ENCODE results near the gene WDR5B. TPM values are rescaled to one million over a fixed set of nuclear protein-coding genes. Genes with fewer than 3 reads are reported as not detected.
"Not testable (repeated sequence)": the region's sequence is repeated elsewhere in the genome, so short reads cannot be mapped to it uniquely, and the experiment has no call there.

WDR5B gene
- total RNA-seq = 1 to 10 TPM; 5.2 to 9.2 (median 6.8) TPM

- in situ Hi-C loops (cut with MboI; ENCODE audit: low pct_unique_long_range_greater_than_20kb in 2 of 9, low sequenced_read_pairs in 9 of 9, unreplicated experiment in 9 of 9) = no loop called here
- WGBS, 10 experiments = 0 to 2% (median 0%) methylated on average over 4 to 34 of the region's 48 CpGs; no CpG with 5 or more reads in 1 of the 10 experiments
- peak; percentile 83 to 93 (median 90) for ATAC-seq (replicated peaks in 6 of 8)
- Histone ChIP-seq H3K4me3 (peak within 1 kb of the TSS; percentile 53 to 92 (median 62)), H3K4me1 (replicated peaks in 1 of 2) (peaks cover 11 to 29% of the 10 kb centered on the region in 2 donors), H3K27ac (peak within 1 kb of the TSS; percentile 92 to 94)
Measured at GRCh38 chr3:122415762-122416654, at the start of gene WDR5B. Gene WDR5B (minus strand): TSS chr3:122416062. CDS start chr3:122415528, 534 bp downstream.

DNA sequence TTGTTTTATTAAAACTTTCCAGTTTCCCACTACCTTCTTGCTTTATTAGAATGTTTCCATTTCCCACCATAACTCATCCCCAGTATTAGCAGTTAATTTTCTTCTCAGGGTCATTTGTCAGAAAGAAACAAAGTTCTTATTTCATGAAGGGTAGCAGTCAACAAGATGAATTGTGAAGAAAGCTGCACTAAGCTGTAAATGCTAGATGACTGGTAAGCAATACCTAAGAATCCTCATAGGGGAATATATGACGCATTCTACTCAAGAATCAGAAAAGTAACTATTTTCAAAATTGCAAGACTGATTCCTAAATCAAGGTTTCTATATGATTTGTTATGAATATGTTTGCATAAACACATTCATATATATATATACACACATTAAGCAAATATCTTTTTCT, 48.8 kb upstream of the WDR5B start:
- ATAC-seq (replicated peaks in 6 of 8) = no peak
- 92 to 100% (median 100%) methylated on average over 1 of the region's 1 CpG; no CpG with 5 or more reads in 3 of the 10 experiments for WGBS, 10 experiments
- Histone ChIP-seq H3K27ac (no peak overlapping the region), H3K4me1 (replicated peaks in 1 of 2) (peaks cover 5 to 10% of the 10 kb centered on the region in 2 donors), H3K4me3 (no peak overlapping the region)
- in situ Hi-C loops (cut with MboI; ENCODE audit: low pct_unique_long_range_greater_than_20kb in 2 of 9, low sequenced_read_pairs in 9 of 9, unreplicated experiment in 9 of 9) = no loop called here

DNA sequence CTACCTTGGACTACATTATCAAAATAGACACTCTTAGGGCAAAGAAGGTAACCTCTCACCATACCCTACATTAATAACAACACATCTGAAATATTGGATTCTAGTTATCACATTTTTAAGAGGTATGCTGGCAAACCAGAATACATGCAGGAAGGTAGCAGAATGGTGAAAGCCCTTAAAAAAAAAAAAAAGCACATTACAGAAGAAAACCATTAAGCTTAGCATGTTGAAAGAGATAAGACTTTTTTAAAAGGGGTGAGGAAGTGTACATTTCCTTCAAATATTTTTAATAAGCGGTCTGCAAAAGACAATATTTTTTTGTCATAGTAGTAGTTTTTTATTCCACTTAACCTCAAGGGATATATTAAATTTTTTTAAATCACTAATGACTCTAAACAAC, 46.5 kb upstream of the WDR5B start:
- in situ Hi-C loops (cut with MboI; ENCODE audit: low pct_unique_long_range_greater_than_20kb in 2 of 9, low sequenced_read_pairs in 9 of 9, unreplicated experiment in 9 of 9) = no loop called here
- no peaks in the 10 kb centered on the region for H3K4me1 ChIP-seq (replicated peaks in 1 of 2)
- no peak overlapping the region for H3K27ac ChIP-seq
- no peak for ATAC-seq (replicated peaks in 6 of 8)
- no peak overlapping the region for H3K4me3 ChIP-seq
- WGBS, 10 experiments = 89 to 100% (median 96%) methylated on average over 1 of the region's 1 CpG; no CpG with 5 or more reads in 2 of the 10 experiments

- Histone ChIP-seq H3K4me3 (no peak overlapping the region), H3K27ac (no peak overlapping the region), H3K4me1 (replicated peaks in 1 of 2) (no peaks in the 10 kb centered on the region)
- ATAC-seq (replicated peaks in 6 of 8) = no peak
- 52 to 100% (median 98%) methylated on average over 1 to 3 of the region's 3 CpGs for WGBS, 10 experiments
- in situ Hi-C loops (cut with MboI; ENCODE audit: low pct_unique_long_range_greater_than_20kb in 2 of 9, low sequenced_read_pairs in 9 of 9, unreplicated experiment in 9 of 9) = no loop called here
Measured at GRCh38 chr3:122461806-122462205, 45.9 kb upstream of the WDR5B start.

DNA sequence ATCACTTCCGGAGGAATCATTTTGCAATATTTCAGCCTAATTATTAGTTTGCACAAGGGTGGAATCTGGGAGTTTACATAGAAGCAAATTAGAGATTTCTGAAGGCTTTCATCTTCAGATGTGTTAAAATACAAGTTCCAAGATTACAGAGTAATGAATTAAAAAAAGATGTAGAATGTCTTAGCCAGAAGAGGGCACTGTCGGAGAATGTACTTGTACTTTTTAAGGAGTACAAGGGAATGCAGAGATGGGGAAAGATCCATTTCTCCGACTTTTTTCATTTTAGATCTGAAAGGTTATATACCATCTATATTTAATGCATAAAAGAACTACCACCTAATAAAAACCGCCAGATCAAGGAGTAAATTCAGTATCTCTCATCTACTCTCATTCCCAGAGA, 43.1 kb upstream of the WDR5B start:
- no peaks in the 10 kb centered on the region for H3K4me1 ChIP-seq (replicated peaks in 1 of 2)
- H3K27ac ChIP-seq = no peak overlapping the region
- H3K4me3 ChIP-seq = no peak overlapping the region
- in situ Hi-C loops (cut with MboI; ENCODE audit: low pct_unique_long_range_greater_than_20kb in 2 of 9, low sequenced_read_pairs in 9 of 9, unreplicated experiment in 9 of 9) = no loop called here
- peak in 3 of 8 experiments; percentile 53 to 62 (median 57) for ATAC-seq (replicated peaks in 6 of 8)
- whole genome bisulfite sequencing, 10 experiments = 36 to 100% (median 66%) methylated on average over 2 to 4 of the region's 4 CpGs

GRCh38 chr3:122457706-122458105, 41.8 kb upstream of the WDR5B start:
- 80 to 100% (median 100%) methylated on average over 1 to 2 of the region's 2 CpGs; no CpG with 5 or more reads in 3 of the 10 experiments for WGBS, 10 experiments
- in situ Hi-C loops (cut with MboI; ENCODE audit: low pct_unique_long_range_greater_than_20kb in 2 of 9, low sequenced_read_pairs in 9 of 9, unreplicated experiment in 9 of 9) = no loop called here
- Histone ChIP-seq H3K4me1 (replicated peaks in 1 of 2) (no peaks in the 10 kb centered on the region), H3K4me3 (no peak overlapping the region), H3K27ac (no peak overlapping the region)
- ATAC-seq (replicated peaks in 6 of 8) = no peak

DNA sequence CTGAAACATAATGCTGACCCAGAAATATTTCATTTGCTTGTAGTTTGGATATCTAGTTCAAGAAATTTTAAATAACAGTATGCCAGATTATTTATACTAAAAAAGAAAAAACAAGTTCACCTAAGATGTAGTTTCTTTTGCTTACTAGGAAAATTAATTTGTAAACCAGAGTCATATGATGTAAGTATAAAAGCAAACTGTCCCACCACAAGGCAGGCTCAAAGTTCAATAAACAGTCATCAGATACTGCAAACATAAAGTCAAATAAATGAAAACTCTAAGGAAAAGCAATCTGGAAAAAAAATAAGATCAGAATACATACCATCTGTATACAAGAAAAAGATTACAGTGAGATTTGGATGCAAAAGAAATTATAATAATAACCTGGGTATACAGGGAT, 40.2 kb upstream of the WDR5B start:
- Histone ChIP-seq H3K4me1 (replicated peaks in 1 of 2) (no peaks in the 10 kb centered on the region), H3K4me3 (no peak overlapping the region), H3K27ac (no peak overlapping the region)
- in situ Hi-C loops (cut with MboI; ENCODE audit: low pct_unique_long_range_greater_than_20kb in 2 of 9, low sequenced_read_pairs in 9 of 9, unreplicated experiment in 9 of 9) = no loop called here
- no peak for ATAC-seq (replicated peaks in 6 of 8)

- no peak for ATAC-seq (replicated peaks in 6 of 8)
- H3K4me3 ChIP-seq = no peak overlapping the region
- H3K4me1 ChIP-seq (replicated peaks in 1 of 2) = no peaks in the 10 kb centered on the region
- in situ Hi-C loops (cut with MboI; ENCODE audit: low pct_unique_long_range_greater_than_20kb in 2 of 9, low sequenced_read_pairs in 9 of 9, unreplicated experiment in 9 of 9) = no loop called here
- no peak overlapping the region for H3K27ac ChIP-seq
- WGBS, 10 experiments = 89 to 100% (median 100%) methylated on average over 2 to 3 of the region's 3 CpGs; no CpG with 5 or more reads in 1 of the 10 experiments
Measured at GRCh38 chr3:122451371-122451770, 35.5 kb upstream of the WDR5B start.

- not testable (repeated sequence) for H3K4me3 ChIP-seq; ATAC-seq (replicated peaks in 6 of 8); H3K27ac ChIP-seq; H3K4me1 ChIP-seq (replicated peaks in 1 of 2)
- WGBS, 10 experiments = 74 to 100% (median 100%) methylated on average over 1 to 3 of the region's 6 CpGs; no CpG with 5 or more reads in 5 of the 10 experiments
- in situ Hi-C loops (cut with MboI; ENCODE audit: low pct_unique_long_range_greater_than_20kb in 2 of 9, low sequenced_read_pairs in 9 of 9, unreplicated experiment in 9 of 9) = loop anchor here in 2 of 9 experiments (25.0 kb wide), 1 partner anchor 239 kb away; the partner anchor contains the start of gene PARP14 (in 2 of the 2)
Measured at GRCh38 chr3:122448218-122448617, 32.4 kb upstream of the WDR5B start.

DNA sequence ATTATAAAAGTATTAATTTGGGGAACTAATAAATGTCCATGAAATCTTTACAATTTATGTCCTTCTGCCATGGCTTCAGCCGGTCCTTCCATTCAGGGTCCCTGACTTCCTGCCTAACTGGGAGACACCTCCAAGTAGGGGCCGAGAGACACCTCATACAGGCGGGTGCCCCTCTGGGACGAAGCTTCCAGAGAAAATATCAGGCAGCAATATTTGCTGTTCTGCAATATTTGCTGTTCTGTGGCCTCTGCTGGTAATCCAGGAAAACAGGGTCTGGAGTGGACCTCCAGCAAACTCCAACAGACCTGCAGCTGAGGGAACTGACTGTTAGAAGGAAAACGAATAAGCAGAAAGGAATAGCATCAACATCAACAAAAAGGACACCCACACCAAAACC, 28.6 kb upstream of the WDR5B start:
- 90 to 100% (median 100%) methylated on average over 1 to 3 of the region's 5 CpGs; no CpG with 5 or more reads in 4 of the 10 experiments for WGBS, 10 experiments

GRCh38 chr3:122443762-122444490, 28.1 kb upstream of the WDR5B start:
- H3K4me3 ChIP-seq; ATAC-seq (replicated peaks in 6 of 8); H3K4me1 ChIP-seq (replicated peaks in 1 of 2); H3K27ac ChIP-seq: not testable (repeated sequence)
- in situ Hi-C loops (cut with MboI; ENCODE audit: low pct_unique_long_range_greater_than_20kb in 2 of 9, low sequenced_read_pairs in 9 of 9, unreplicated experiment in 9 of 9) = loop anchor here in 2 of 9 experiments (25.0 kb wide), 1 partner anchor 243 kb away; the partner anchor contains the start of gene PARP14 (in 2 of the 2)
- 90 to 100% (median 95%) methylated on average over 2 to 10 of the region's 11 CpGs for WGBS, 10 experiments

More for the DNA sequence above, 28.6 kb upstream of the WDR5B start:
- H3K4me1 ChIP-seq (replicated peaks in 1 of 2); ATAC-seq (replicated peaks in 6 of 8); H3K4me3 ChIP-seq; H3K27ac ChIP-seq: not testable (repeated sequence)
- in situ Hi-C loops (cut with MboI; ENCODE audit: low pct_unique_long_range_greater_than_20kb in 2 of 9, low sequenced_read_pairs in 9 of 9, unreplicated experiment in 9 of 9) = loop anchor here in 2 of 9 experiments (25.0 kb wide), 1 partner anchor 243 kb away; the partner anchor contains the start of gene PARP14 (in 2 of the 2)

GRCh38 chr3:122443090-122443489, 27.2 kb upstream of the WDR5B start:
- no peaks in the 10 kb centered on the region for H3K4me1 ChIP-seq (replicated peaks in 1 of 2)
- WGBS, 10 experiments = 73 to 94% (median 80%) methylated on average over 1 to 3 of the region's 10 CpGs; no CpG with 5 or more reads in 7 of the 10 experiments
- in situ Hi-C loops (cut with MboI; ENCODE audit: low pct_unique_long_range_greater_than_20kb in 2 of 9, low sequenced_read_pairs in 9 of 9, unreplicated experiment in 9 of 9) = loop anchor here in 2 of 9 experiments (25.0 kb wide), 1 partner anchor 244 kb away; the partner anchor contains the start of gene PARP14 (in 2 of the 2)
- no peak overlapping the region for H3K4me3 ChIP-seq
- no peak overlapping the region for H3K27ac ChIP-seq
- ATAC-seq (replicated peaks in 6 of 8) = peak in 1 of 8 experiments; percentile 10

DNA sequence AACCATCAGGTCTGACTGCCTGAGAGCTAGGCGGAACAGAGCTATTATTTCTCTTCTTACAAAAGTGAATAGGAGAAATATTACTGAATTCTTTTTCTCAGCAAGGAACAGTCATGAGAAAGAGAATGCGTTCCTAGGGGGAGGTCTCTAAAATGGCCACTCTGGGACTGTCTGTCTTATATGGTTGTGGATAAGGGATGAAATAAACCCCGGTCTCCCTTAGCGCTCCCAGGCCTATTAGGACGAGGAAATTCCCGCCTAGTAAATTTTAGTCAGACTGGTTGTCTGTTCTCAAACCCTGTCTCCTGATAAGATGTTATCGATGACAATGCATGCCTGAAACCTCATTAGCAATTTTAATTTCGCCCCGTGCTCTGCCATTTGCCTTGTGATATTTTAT, 20.1 kb upstream of the WDR5B start:
- WGBS, 10 experiments = 81 to 100% (median 97%) methylated on average over 1 to 8 of the region's 9 CpGs
- in situ Hi-C loops (cut with MboI; ENCODE audit: low pct_unique_long_range_greater_than_20kb in 2 of 9, low sequenced_read_pairs in 9 of 9, unreplicated experiment in 9 of 9) = loop anchor here in 2 of 9 experiments (25.0 kb wide), 1 partner anchor 251 kb away; the partner anchor contains the start of gene PARP14 (in 2 of the 2)
- H3K27ac ChIP-seq = no peak overlapping the region
- no peaks in the 10 kb centered on the region for H3K4me1 ChIP-seq (replicated peaks in 1 of 2)
- H3K4me3 ChIP-seq = no peak overlapping the region
- no peak for ATAC-seq (replicated peaks in 6 of 8)
